ENCODE measurements around the gene KLF13.

KLF13 gene

GRCh38 chr15:31358957-31359701 is 32.5 kb downstream of the KLF13 start:
- H3K4me1 ChIP-seq (ENCODE audit: low read length) = peaks cover 47% of the 10 kb centered on the region
- no peak overlapping the region for H3K4me3 ChIP-seq (ENCODE audit: low read length)
- no peak overlapping the region for H2AFZ ChIP-seq (ENCODE audit: low read depth, low read length)
- peaks cover 99% of the 10 kb centered on the region for H3K79me2 ChIP-seq (ENCODE audit: low read length)
- peaks cover 77% of the 10 kb centered on the region for H4K20me1 ChIP-seq (ENCODE audit: insufficient read depth, low read length)
- TF ChIP-seq CTCF (IDR thresholded peaks at IDR 0.05; ENCODE audit: low read depth, low read length) (no peak), EZH2phosphoT487 (IDR thresholded peaks at IDR 0.05; ENCODE audit: low read depth) (no peak)
- no peak overlapping the region for H3K27ac ChIP-seq (ENCODE audit: low read length)
- H3K9ac ChIP-seq (ENCODE audit: low read length) = no peak overlapping the region
- H3K4me2 ChIP-seq (ENCODE audit: low read length) = no peak overlapping the region
- no peaks in the 10 kb centered on the region for H3K9me3 ChIP-seq (ENCODE audit: insufficient read depth, low read length)
- no peaks in the 10 kb centered on the region for H3K27me3 ChIP-seq (ENCODE audit: low read depth, low read length)
- peaks cover 25% of the 10 kb centered on the region for H3K36me3 ChIP-seq (replicated peaks; ENCODE audit: low read depth, low read length)

DNA sequence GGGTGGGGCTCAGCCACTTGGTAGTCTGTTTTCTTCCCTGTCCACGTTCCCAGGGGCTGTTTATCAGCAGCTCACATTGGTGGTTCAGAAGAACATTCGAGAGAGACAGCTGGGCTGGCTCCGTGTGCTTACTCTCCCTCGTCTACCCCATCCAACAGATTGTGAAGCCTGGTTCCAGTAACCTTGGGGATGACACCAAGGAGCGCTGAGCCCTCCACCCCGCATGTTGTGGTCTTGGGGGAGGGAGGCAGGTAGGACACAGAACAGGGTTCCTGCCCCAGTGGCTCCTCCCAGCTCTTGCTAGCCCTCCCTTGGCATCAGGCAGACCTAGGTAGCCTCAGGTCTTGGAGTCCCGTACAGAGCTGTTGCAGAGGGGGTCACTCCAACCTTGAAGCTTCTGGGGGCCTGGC is 33.1 kb downstream of the KLF13 start:
- Histone ChIP-seq H3K9me3 (ENCODE audit: insufficient read depth, low read length) (no peaks in the 10 kb centered on the region), H3K4me3 (ENCODE audit: low read length) (no peak overlapping the region), H3K4me2 (ENCODE audit: low read length) (peak overlapping the region; percentile 71; the same call in 1 of the 2 replicates), H3K79me2 (ENCODE audit: low read length) (peaks cover 99% of the 10 kb centered on the region), H4K20me1 (ENCODE audit: insufficient read depth, low read length) (peaks cover 79% of the 10 kb centered on the region), H3K9ac (ENCODE audit: low read length) (no peak overlapping the region), H3K27me3 (ENCODE audit: low read depth, low read length) (no peaks in the 10 kb centered on the region), H3K27ac (ENCODE audit: low read length) (no peak overlapping the region), H3K36me3 (replicated peaks; ENCODE audit: low read depth, low read length) (peaks cover 26% of the 10 kb centered on the region), H2AFZ (ENCODE audit: low read depth, low read length) (no peak overlapping the region), H3K4me1 (ENCODE audit: low read length) (peaks cover 52% of the 10 kb centered on the region)
- TF ChIP-seq EZH2phosphoT487 (IDR thresholded peaks at IDR 0.05; ENCODE audit: low read depth) (no peak), CTCF (IDR thresholded peaks at IDR 0.05; ENCODE audit: low read depth, low read length) (no peak)

- Histone ChIP-seq H4K20me1 (ENCODE audit: insufficient read depth, low read length) (peaks cover 79% of the 10 kb centered on the region), H3K9ac (ENCODE audit: low read length) (no peak overlapping the region), H3K9me3 (ENCODE audit: insufficient read depth, low read length) (no peaks in the 10 kb centered on the region), H3K4me2 (ENCODE audit: low read length) (peak overlapping the region; percentile 71), H3K4me1 (ENCODE audit: low read length) (peaks cover 57% of the 10 kb centered on the region), H3K27ac (ENCODE audit: low read length) (peak overlapping the region; percentile 71), H3K4me3 (ENCODE audit: low read length) (peak overlapping the region; percentile 65), H3K79me2 (ENCODE audit: low read length) (peaks cover 99% of the 10 kb centered on the region), H2AFZ (ENCODE audit: low read depth, low read length) (no peak overlapping the region), H3K27me3 (ENCODE audit: low read depth, low read length) (no peaks in the 10 kb centered on the region), H3K36me3 (replicated peaks; ENCODE audit: low read depth, low read length) (peaks cover 22% of the 10 kb centered on the region)
- TF ChIP-seq EZH2phosphoT487 (IDR thresholded peaks at IDR 0.05; ENCODE audit: low read depth) (no peak), CTCF (IDR thresholded peaks at IDR 0.05; ENCODE audit: low read depth, low read length) (no peak)
Measured at GRCh38 chr15:31360158-31360561, 33.5 kb downstream of the KLF13 start.

- TF ChIP-seq CTCF (IDR thresholded peaks at IDR 0.05; ENCODE audit: low read depth, low read length) = no peak
- TF ChIP-seq EZH2phosphoT487 (IDR thresholded peaks at IDR 0.05; ENCODE audit: low read depth) = no peak
- H3K4me1 ChIP-seq (ENCODE audit: low read length) = peaks cover 65% of the 10 kb centered on the region
- peak overlapping the region; percentile 71 for H3K4me2 ChIP-seq (ENCODE audit: low read length)
- H2AFZ ChIP-seq (ENCODE audit: low read depth, low read length) = no peak overlapping the region
- peak overlapping the region; percentile 65 for H3K4me3 ChIP-seq (ENCODE audit: low read length)
- peaks cover 97% of the 10 kb centered on the region for H3K79me2 ChIP-seq (ENCODE audit: low read length)
- H3K36me3 ChIP-seq (replicated peaks; ENCODE audit: low read depth, low read length) = peaks cover 18% of the 10 kb centered on the region
- H3K9ac ChIP-seq (ENCODE audit: low read length) = peak overlapping the region; percentile 43
- no peaks in the 10 kb centered on the region for H3K27me3 ChIP-seq (ENCODE audit: low read depth, low read length)
- H3K27ac ChIP-seq (ENCODE audit: low read length) = peak overlapping the region; percentile 71
- no peaks in the 10 kb centered on the region for H3K9me3 ChIP-seq (ENCODE audit: insufficient read depth, low read length)
- peaks cover 76% of the 10 kb centered on the region for H4K20me1 ChIP-seq (ENCODE audit: insufficient read depth, low read length)
Measured at GRCh38 chr15:31360843-31361763, 34.5 kb downstream of the KLF13 start.
